ENCODE results near the gene ASCL5.

ASCL5 gene

DNA sequence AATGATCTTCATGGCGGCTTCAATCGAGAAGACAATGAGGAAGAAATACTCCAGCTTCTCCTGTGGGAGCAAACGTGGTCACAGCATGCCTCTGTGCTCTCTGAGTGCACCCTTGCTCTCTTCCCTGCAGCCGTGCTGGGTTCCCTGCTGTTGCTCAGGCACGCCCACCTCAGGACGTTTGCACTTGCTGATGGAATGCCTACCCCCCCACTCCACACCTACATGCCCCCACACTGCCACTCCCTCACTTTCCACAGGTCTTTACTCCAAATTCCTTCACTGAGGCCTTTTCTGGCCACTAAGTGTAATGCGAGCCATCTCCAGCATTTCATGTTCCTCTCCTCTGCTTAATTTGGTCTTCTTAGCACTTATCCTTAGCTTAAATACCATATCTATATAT is 33.0 kb downstream of the ASCL5 start:
- DNase-seq (ENCODE audit: low spot score) = no peak
- no peak for TF ChIP-seq CTCF (IDR thresholded peaks at IDR 0.05)
- Histone ChIP-seq H3K4me3 (no peak overlapping the region), H3K27ac (no peak overlapping the region)

GRCh38 chr1:201093561-201093960 is 33.4 kb downstream of the ASCL5 start:
- DNase-seq (ENCODE audit: low spot score) = no peak
- no peak for TF ChIP-seq CTCF (IDR thresholded peaks at IDR 0.05)
- H3K27ac ChIP-seq = no peak overlapping the region

DNA sequence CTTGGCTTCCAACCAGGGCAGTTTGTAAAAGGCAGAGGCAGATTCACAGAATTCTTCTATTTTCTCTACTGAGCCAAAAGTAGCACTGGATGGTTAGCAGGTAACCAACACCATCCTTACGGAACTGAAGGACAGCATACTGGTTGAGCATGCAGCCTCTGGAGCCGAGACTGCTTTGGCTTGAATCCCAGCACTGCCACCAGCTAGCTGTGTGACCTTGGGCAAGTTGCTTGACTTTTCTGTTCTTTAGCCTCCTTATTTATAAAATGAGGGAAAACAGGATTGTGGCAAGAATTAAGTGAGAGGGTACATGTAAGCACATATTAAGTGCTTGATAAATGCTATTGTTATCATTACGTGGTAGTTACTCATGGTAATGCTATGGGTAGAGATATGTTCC is 34.2 kb downstream of the ASCL5 start:
- no peak overlapping the region for H3K4me3 ChIP-seq
- no peak overlapping the region for H3K27ac ChIP-seq
- DNase-seq (ENCODE audit: low spot score) = no peak
- no peak for TF ChIP-seq CTCF (IDR thresholded peaks at IDR 0.05)

More at GRCh38 chr1:201093561-201093960, 33.4 kb downstream of the ASCL5 start:
- H3K4me3 ChIP-seq = no peak overlapping the region

DNA sequence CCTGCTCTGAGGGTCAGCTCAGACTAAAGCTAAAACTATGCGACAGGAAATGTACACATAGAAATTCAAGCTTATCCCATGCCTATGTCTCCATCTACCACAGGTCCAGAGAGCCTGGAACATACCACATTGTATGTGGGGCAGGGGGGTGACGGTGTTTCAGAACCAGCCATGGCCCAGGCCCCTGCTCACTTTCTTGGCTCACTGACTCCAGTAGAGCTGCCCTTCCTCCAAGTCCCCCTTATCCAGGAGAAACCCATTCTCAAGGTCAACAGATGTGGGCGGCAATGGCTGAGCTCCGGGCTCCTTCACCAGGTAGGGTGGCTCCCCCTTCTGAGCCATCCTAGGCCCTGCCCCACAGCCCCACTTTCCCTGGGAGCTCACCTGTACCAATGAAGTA is 35.7 kb downstream of the ASCL5 start:
- Histone ChIP-seq H3K27ac (no peak overlapping the region), H3K4me3 (no peak overlapping the region)
- no peak for TF ChIP-seq CTCF (IDR thresholded peaks at IDR 0.05)
- DNase-seq (ENCODE audit: low spot score) = no peak

GRCh38 chr1:201090541-201090940 is 36.4 kb downstream of the ASCL5 start:
- no peak overlapping the region for H3K4me3 ChIP-seq
- no peak overlapping the region for H3K27ac ChIP-seq
- DNase-seq (ENCODE audit: low spot score) = no peak
- no peak for TF ChIP-seq CTCF (IDR thresholded peaks at IDR 0.05)

DNA sequence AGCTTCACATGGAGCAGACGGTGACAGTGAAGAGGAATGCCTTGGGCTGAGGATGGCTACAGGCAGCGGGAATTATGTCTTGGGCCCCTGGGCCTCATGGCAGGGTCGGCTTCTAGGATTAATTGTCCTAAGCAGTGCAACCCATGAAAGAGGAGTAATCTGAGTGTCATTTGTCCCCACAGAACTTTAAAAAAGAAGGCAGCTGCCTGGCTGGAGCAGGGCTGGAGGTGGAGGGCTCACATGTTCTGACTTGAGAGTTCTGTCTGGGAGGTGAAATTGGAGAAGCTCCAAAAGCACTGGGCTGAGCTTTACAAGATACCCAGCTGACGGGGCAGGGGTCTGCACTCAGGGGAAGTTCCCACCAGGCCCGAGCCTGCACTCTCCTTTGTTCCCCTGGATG is 37.4 kb downstream of the ASCL5 start:
- H3K4me3 ChIP-seq = no peak overlapping the region
- no peak for DNase-seq (ENCODE audit: low spot score)
- H3K27ac ChIP-seq = no peak overlapping the region
- no peak for TF ChIP-seq CTCF (IDR thresholded peaks at IDR 0.05)

GRCh38 chr1:201088901-201089525 is 38.0 kb downstream of the ASCL5 start:
- H3K4me3 ChIP-seq = no peak overlapping the region

More at GRCh38 chr1:201088901-201089525, 38.0 kb downstream of the ASCL5 start:
- no peak for TF ChIP-seq CTCF (IDR thresholded peaks at IDR 0.05)
- DNase-seq (ENCODE audit: low spot score) = no peak
- no peak overlapping the region for H3K27ac ChIP-seq

Data from coronary artery (tissue), 2 donors.